Measurements from ENCODE around the gene MARK4.
"Not testable (repeated sequence)": the region's sequence is repeated elsewhere in the genome, so short reads cannot be mapped to it uniquely, and the experiment has no call there.

MARK4 gene

DNA sequence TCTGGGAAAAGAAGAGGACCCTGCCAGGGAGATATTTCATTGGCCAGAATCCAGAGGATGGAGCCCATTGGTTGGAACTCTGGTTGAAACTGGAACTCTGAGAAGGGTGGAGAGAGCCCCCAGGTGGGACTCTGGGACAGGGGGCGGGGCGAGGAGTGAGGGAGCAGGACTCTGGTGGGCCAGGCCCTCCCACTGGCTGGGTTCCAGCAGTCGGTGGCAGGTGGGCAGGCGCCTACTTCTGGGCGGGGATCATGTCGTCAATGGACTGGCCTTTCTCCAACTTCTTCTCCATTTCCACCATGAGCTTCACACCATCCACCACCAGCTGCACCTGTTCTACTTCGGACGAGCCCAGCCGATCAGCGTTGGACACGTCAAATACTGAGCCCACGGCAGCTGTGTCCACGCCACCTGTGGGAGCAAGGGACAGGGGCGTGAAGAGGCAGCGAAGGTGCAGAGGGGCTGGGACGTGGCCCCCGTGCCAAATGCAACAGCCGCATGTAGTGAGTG lies 55.5 kb downstream of the MARK4 start:
- no peak for DNase-seq

DNA sequence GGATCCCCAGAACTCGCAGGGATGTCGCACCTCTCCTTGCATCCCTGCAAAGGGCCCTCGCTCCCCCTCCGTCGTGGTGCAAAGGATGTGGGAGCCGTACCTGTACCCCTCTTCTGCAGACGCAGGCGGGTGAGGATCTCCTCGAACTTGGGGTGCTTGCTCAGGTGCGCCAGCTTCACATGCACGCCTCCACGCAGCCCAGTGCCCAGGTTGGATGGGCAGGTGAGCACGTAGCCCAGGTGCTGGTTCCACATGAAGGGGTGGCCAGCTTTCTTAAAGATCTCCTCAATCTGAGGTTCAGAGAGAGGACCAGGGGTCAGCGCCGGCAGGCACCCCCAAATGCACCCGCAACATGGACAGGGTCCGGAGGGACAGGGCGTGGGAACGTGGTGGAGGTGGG lies 56.3 kb downstream of the MARK4 start:
- DNase-seq = no peak

- not testable (repeated sequence) for DNase-seq
Observed at GRCh38 chr19:45309322-45309721, 58.3 kb downstream of the MARK4 start.

DNA sequence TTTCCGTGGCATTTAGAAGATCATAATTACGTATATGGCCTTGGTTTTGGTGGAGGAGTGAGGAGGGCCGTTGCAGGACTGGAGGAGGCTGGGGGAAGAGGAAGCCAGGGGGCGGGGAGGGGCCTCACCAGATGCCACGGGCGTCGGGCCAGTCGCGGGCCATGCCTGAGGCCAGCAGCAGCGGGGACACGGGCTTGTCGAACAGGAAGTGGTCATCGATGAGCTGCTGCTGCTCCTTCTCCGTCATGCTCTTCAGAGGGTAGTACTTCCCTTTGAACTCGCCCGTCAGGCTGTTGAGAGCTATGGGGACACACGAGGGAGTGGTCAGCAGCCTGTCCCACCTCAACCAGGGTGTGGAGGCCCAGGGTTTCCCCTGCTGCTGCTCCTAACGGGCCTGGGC lies 60.5 kb downstream of the MARK4 start:
- no peak for DNase-seq

DNA sequence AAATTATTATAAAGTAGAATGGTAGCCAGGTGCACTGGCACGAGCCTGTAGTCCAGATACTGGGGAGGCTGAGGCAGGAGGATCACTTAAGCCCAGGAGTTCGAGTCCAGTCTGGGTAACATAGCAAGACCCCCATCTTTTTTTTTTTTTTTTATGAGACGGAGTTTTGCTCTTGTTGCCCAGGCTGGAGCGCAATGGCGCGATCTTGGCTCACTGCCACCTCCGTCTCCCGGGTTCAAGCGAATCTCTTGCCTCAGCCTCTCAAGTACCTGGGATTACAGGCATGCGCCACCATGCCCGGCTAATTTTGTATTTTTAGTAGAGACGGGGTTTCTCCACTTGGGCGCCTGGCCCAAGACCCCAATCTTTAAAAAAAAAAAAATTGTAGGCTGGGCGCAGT lies 61.2 kb downstream of the MARK4 start:
- not testable (repeated sequence) for DNase-seq

DNA sequence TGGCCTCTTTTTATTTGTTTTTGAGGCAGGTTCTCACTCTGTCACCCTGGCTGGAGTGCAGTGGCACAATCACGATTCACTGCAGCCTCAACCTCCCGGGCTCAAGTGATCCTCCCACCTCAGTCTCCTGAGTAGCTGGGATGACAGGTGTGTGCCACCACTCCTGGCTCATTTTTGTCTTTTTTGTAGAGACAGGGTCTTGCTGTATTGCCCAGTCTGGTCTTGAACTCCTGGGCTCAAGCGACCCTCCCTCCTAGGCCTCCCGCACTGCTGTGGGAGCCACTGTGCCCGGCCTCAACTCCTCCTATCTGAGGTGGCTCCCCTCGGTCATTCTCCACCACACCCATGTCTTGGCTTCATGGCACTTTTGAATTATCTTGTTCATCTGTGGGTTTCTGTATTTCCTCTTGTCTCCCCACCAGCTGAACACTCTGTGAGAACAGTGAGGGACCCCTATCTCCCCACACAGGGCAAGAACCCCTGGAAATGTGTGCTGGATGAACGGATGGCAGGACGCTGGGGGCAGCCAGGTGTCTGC lies 63.7 kb downstream of the MARK4 start:
- no peak for DNase-seq

- DNase-seq = no peak
Observed at GRCh38 chr19:45315304-45315703, 64.2 kb downstream of the MARK4 start.

GRCh38 chr19:45320997-45321775 lies 70.1 kb downstream of the MARK4 start:
- no peak for DNase-seq

DNA sequence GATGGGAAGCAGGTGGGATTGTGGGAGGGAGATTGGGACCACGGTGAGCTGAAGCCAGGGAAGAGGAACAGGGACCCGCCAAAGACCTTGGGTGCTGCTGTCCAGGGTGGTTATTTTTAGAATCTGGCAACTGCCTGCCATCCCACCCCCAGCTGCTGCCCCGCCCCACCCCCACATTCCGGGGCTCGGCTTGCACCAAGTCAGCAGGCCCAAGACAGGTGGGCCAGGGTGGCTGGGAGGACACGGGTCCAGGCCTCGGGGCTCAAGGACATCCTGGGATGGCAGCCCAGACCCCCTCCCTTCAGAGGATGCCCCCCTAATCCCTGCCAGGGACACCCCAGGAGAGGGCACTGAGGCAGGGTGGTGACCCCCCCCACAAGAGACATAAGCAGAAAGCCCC lies 70.8 kb downstream of the MARK4 start:
- no peak for DNase-seq

- DNase-seq = no peak
Observed at GRCh38 chr19:45322311-45322710, 71.2 kb downstream of the MARK4 start.

GRCh38 chr19:45322744-45323281 lies 71.7 kb downstream of the MARK4 start, which contains the start of gene CKM:
Gene CKM, minus strand, starts transcription at chr19:45322875. Its CDS starts 3,162 bp downstream, at chr19:45319713.
- no peak for DNase-seq

DNA sequence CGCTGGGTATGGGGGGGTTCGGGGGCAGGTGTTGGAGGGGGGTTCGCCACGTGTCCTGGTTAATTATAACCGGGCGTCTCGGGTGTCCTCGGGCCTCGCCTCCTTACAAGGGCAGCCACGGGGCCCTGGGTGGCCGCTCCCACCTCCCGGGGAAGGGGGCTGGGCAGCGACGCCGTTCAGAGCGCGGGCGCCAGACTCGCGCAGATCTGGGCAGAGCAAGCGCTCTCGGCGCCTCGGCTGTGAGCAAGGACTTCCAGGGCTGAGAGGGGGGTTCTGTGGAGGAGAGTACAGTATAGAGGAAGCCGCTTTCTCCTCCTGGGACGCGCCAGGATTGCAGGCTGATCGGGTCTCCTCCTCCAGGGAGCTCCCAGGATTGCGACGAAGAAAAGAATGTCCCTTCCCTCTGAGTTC lies 72.6 kb downstream of the MARK4 start:
- DNase-seq = no peak

- no peak for DNase-seq
Observed at GRCh38 chr19:45324349-45324907, 73.4 kb downstream of the MARK4 start.

- DNase-seq = no peak
Observed at GRCh38 chr19:45327404-45328143, 76.5 kb downstream of the MARK4 start.

GRCh38 chr19:45331411-45331810 lies 80.3 kb downstream of the MARK4 start:
- no peak for DNase-seq

DNA sequence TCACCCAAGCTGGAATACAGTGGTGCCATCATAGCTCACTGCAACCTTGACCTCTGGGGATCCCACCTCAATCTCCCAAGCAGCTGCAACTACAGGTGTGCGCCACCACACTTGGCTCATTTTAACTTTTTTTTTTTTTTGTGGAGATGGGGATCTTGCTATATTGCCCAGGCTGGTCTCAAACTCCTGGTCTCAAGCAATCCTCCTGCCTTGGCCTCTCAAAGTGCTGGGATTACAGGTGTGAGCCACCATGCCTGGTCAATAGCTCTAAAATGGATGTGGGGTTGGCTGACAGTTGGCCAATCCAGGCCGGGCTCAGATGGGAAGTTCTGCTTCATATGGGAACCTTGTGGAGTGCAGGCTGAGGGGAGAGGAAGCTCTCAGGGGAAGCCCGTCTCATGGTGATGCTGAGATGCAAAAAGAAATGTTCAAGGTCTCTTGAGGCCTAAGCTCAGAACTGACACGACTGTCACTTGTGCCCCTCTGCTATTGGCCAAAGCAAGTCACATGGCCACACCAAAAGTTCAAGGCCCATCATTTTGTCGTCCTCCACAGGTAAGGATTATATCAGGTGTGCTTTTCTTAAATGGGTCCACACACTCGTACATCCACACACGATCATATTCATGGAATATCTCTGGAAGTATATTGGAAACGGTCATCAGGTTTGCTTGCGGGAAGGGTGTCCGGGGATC lies 82.7 kb downstream of the MARK4 start:
- DNase-seq = no peak

DNA sequence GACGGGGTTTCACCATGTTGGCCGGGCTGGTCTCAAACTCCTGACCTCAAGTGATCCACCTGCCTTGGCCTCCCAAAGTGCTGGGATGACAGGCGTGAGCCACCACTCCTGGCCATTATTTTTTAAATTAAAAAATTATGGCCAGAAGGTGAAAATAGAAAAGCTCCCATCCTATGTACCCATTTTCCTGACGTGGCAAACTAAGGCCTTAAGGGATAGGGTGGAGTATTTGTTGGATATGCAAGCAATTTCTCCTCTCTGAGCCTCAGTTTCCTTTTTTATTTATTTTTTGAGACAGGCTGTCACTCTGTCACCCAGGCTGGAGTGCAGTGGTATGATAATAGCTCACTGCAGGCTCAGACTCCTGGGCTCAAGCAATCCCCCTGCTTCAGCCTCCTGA lies 83.8 kb downstream of the MARK4 start:
- DNase-seq = not testable (repeated sequence)

GRCh38 chr19:45336696-45337251 lies 85.7 kb downstream of the MARK4 start:
- DNase-seq = no peak

- no peak for DNase-seq
Observed at GRCh38 chr19:45339629-45340028, 88.6 kb downstream of the MARK4 start.

DNA sequence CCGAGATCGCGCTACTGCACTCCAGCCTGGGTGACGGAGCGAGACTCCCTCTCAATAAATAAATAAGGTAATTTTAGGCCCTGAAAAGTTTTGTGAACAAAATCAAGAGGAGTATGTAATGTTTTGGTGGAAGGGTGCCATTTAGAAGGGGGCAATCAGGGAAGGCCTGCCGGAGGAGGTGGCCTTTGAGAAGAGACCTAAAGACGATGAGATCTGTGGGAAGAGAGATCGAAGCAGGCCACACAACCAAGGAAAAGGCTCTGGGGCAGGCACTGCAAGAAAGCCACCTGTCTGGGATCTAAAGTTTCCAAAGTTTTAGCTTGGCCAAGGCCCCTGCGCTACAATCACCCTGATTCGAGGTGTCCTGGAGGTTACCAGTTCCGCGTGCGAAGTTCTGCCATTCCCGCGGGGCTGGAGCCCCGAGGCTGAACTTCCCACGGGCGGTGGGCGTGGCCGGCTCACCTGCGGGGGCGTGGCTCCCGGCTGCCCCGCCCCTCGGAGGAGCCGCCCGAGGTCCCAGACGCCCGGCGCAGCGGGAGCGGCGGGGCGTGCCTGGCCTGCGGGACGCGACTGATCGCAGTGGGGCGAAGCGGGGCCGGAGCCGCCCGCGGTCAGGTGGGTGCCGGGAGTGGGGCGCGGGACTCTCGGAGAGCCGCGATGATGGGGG lies 89.3 kb downstream of the MARK4 start, which contains the start of gene KLC3:
Gene KLC3 (plus strand): TSS at position 519 of the 667 bp plus-strand sequence. CDS start 4,792 bp downstream, outside the sequence.
- no peak for DNase-seq

GRCh38 chr19:45340899-45341453 lies 89.9 kb downstream of the MARK4 start:
- DNase-seq = no peak
